HEK293 (cell line): ENCODE measurements around the gene RAB10.

Experiments
- CTCF ChIA-PET: fragments of 350-600 bp; formaldehyde crosslinking; extraction: SDS; loops from one replicate; lab custom pipeline; 2021; ENCODE audit warnings: antibody characterized with exemption; lab: Yijun Ruan, JAX
- POLR2A ChIA-PET: fragments of 300-600 bp; formaldehyde crosslinking; extraction: SDS; loops from one replicate; lab custom pipeline; 2020; ENCODE audit warnings: antibody characterized with exemption, inconsistent platforms; lab: Yijun Ruan, JAX
- H3K27ac ChIP-seq: fragments of 200-500 bp; sonication (Bioruptor generic); 2 replicates; pipeline ENCODE4 v1.5.1; 2014; ENCODE audit warnings: low read depth, low read length, control low read depth, inconsistent platforms; ENCODE audit errors: extremely low read depth
- H3K36me3 ChIP-seq, 2 experiments: fragments of 200-500 bp in 1 of 2; sonication (Bioruptor generic) in 1 of 2; 1 replicate in 1 of 2; 2 replicates in 1 of 2; pipeline ENCODE4 v1.5.1; 2014 to 2017; ENCODE audit warnings: inconsistent platforms in 2 of 2, low read length in 2 of 2; ENCODE audit not compliant: control insufficient read depth in 2 of 2, insufficient read depth in 1 of 2
- H3K4me1 ChIP-seq: fragments of 200-500 bp; sonication (Bioruptor generic); 2 replicates; pipeline ENCODE4 v1.5.1; 2014; ENCODE audit warnings: mild to moderate bottlenecking, low read length, inconsistent platforms; ENCODE audit not compliant: control insufficient read depth, insufficient read depth
- H3K4me3 ChIP-seq: 2 replicates; pipeline ENCODE4 v1.5.1; 2011; ENCODE audit warnings: low read depth, mild to moderate bottlenecking, control low read depth, low read length, moderate library complexity
- H3K9me3 ChIP-seq: fragments of 200-500 bp; sonication (Bioruptor generic); 2 replicates; pipeline ENCODE4 v1.5.1; 2014; ENCODE audit warnings: low read depth, low read length, inconsistent platforms; ENCODE audit not compliant: control insufficient read depth, insufficient read depth
- GLI4 ChIP-seq: fragments of 450-650 bp; formaldehyde crosslinking; IDR thresholded peaks from 2 replicates; pipeline ENCODE4 v1.5.1; 2016; ENCODE audit warnings: missing biosample characterization, missing genetic modification characterization
- HOXC10 ChIP-seq: sonication (generic); formaldehyde crosslinking; IDR thresholded peaks from 2 replicates; pipeline ENCODE4 v1.8.1; 2023; ENCODE audit warnings: mild to moderate bottlenecking, missing genetic modification reagents
- SCRT2 ChIP-seq: fragments of 450-650 bp; formaldehyde crosslinking; IDR thresholded peaks from 2 replicates; pipeline ENCODE4 v1.5.1; 2016; ENCODE audit warnings: missing biosample characterization, missing genetic modification characterization
- TSHZ1 ChIP-seq: fragments of 450-650 bp; formaldehyde crosslinking; IDR thresholded peaks from 2 replicates; pipeline ENCODE4 v1.5.1; 2016; ENCODE audit warnings: missing biosample characterization, missing genetic modification characterization, borderline replicate concordance
- YY1 ChIP-seq: fragments of 450-650 bp; formaldehyde crosslinking; IDR thresholded peaks from 2 replicates; pipeline ENCODE4 v1.5.1; 2018; ENCODE audit warnings: missing biosample characterization, missing genetic modification characterization
- ZBTB10 ChIP-seq: fragments of 450-650 bp; formaldehyde crosslinking; IDR thresholded peaks from 2 replicates; pipeline ENCODE4 v1.5.1; 2016; ENCODE audit warnings: missing biosample characterization, missing genetic modification characterization
- ZBTB17 ChIP-seq: fragments of 450-650 bp; formaldehyde crosslinking; IDR thresholded peaks from 2 replicates; pipeline ENCODE4 v1.5.1; 2016; ENCODE audit warnings: missing biosample characterization, missing genetic modification characterization
- ZBTB20 ChIP-seq: fragments of 450-650 bp; formaldehyde crosslinking; IDR thresholded peaks from 2 replicates; pipeline ENCODE4 v1.5.1; 2016; ENCODE audit warnings: missing biosample characterization, missing genetic modification characterization
- ZBTB48 ChIP-seq: fragments of 450-650 bp; formaldehyde crosslinking; IDR thresholded peaks from 2 replicates; pipeline ENCODE4 v1.5.1; 2016; ENCODE audit warnings: missing biosample characterization, missing genetic modification characterization
- ZNF157 ChIP-seq: fragments of 450-650 bp; formaldehyde crosslinking; IDR thresholded peaks from 2 replicates; pipeline ENCODE4 v1.5.1; 2016; ENCODE audit warnings: missing biosample characterization, missing genetic modification characterization
- ZNF473 ChIP-seq: fragments of 450-650 bp; formaldehyde crosslinking; IDR thresholded peaks from 2 replicates; pipeline ENCODE4 v1.5.1; 2017; ENCODE audit warnings: missing biosample characterization, missing genetic modification characterization
- ZNF596 ChIP-seq: fragments of 450-650 bp; IDR thresholded peaks from 2 replicates; pipeline ENCODE4 v1.5.0; 2018; ENCODE audit warnings: missing biosample characterization, mild to moderate bottlenecking, missing genetic modification characterization, moderate library complexity
- ZNF664 ChIP-seq: fragments of 450-650 bp; formaldehyde crosslinking; IDR thresholded peaks from 2 replicates; pipeline ENCODE4 v1.5.1; 2016; ENCODE audit warnings: missing biosample characterization, missing genetic modification characterization
- TF ChIP-seq, protein P1 (sequence below): fragments of 450-650 bp; formaldehyde crosslinking; IDR thresholded peaks from 2 replicates; pipeline ENCODE4 v1.5.1; 2017; ENCODE audit warnings: missing biosample characterization, mild to moderate bottlenecking, missing genetic modification characterization, moderate library complexity

Gene RAB10

DNA sequence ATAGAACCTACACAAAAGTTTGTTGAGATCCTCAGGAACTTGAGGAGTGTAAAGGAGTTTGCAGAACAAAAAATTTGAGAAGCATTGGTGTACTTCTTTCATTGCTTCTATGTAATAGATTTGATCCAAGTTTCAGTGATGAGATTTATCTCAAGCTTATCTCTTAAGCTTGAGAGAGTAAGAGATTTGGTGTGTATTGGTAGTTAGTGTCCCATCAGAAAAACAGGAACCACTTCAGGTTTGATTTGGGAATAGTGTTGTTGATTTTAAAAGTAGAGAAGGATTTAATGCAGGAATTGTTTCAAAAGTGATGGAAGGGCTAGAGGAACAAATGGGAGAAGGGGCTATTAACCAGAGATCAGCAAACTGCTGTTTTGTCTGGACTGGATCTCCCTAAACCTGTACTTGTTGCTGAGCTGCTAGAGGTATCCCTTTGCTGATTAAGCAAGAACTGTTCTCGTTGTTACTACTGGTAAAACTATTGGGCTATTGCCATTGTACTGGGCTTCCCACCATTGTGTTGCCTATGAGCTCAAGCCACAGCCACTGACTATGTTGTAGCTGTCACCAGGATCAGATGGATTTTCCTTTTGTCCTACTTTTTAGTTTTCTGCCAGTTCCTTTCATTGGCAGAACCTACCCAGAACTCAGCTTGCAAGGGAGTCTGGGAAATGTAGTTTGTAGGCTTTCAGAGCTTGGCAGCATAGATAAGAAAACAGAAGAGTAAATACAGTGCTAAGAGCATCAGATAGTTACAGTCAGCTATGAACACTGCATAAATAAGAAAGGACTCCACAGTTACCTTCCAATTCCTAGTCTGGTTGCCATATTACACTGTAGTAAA lies 39.3 kb downstream of the RAB10 start:
- H3K36me3 ChIP-seq, result no peaks in the 10 kb centered on the region
- TF ChIP-seq SCRT2, result peak; percentile 80
- TF ChIP-seq ZBTB17 (tag by site-specific recombination), result peak; percentile 77
- TF ChIP-seq ZNF596 (tag by site-specific recombination), result no peak
- no peak for TF ChIP-seq ZBTB10 (tag by site-specific recombination)
- no peak overlapping the region for H3K27ac ChIP-seq
- POLR2A ChIA-PET, result interaction anchor here (0.5 to 0.6 kb wide), 2 partner anchors 11 to 277 kb away, joined by 4 to 6 read pairs; no protein-coding TSS in a partner anchor
- no peaks in the 10 kb centered on the region for H3K9me3 ChIP-seq
- CTCF ChIA-PET, result interaction anchor here (1.0 to 1.2 kb wide), 2 partner anchors 15 kb away, joined by 5 read pairs; no protein-coding TSS in a partner anchor
- H3K4me3 ChIP-seq, result no peak overlapping the region
- H3K4me1 ChIP-seq, result peaks cover 18% of the 10 kb centered on the region

DNA sequence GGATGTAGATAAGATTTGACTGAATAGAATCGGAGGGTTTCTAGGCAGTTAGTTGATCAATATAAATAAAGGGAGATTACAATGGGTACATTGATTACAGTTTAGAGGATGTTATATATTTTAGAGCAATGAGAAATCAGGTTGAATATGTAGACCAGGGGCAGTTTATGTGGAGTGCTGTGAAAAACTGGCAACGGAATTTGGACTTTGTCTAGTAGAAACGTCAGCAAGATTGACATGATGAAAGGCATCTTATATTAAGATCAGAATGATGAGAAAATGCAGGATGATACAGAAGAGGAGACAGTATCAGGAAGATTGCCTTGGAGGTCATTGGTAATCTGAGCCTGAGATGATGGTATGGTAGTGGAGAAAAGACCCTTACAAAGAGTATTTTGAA lies 39.9 kb downstream of the RAB10 start:
- H3K4me1 ChIP-seq, result peaks cover 18% of the 10 kb centered on the region
- POLR2A ChIA-PET, result interaction anchor here (0.5 to 0.6 kb wide), 2 partner anchors 12 to 276 kb away, joined by 4 to 6 read pairs; no protein-coding TSS in a partner anchor
- no peak for TF ChIP-seq ZNF664 (tag by site-specific recombination)
- TF ChIP-seq GLI4 (tag by site-specific recombination), result no peak
- TF ChIP-seq ZNF157, result no peak
- no peak for TF ChIP-seq ZBTB20 (tag by site-specific recombination)
- no peak overlapping the region for H3K27ac ChIP-seq
- H3K9me3 ChIP-seq, result no peaks in the 10 kb centered on the region
- H3K4me3 ChIP-seq, result no peak overlapping the region
- CTCF ChIA-PET, result interaction anchor here (0.8 to 1.2 kb wide), 2 partner anchors 14 to 82 kb away, joined by 4 to 5 read pairs; no protein-coding TSS in a partner anchor
- no peaks in the 10 kb centered on the region for H3K36me3 ChIP-seq

DNA sequence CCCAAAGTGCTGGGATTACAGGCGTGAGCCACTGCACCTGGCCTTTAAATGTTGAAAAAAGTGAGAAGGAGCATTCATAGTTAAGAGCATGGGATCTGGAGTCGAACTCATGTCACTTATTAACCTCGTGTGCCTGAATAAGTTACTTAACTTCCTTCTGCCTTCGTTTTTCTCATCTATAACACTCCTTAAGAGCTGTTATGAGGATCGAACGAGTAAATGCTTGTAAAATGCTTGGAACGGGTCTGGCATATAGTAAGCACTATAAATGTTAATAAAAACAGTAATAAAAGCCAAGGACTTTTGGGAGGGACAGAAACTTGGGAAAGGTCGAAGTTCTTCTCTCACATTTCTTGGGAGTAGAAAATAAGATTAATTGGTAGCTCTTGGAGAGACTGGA lies 40.8 kb downstream of the RAB10 start:
- no peaks in the 10 kb centered on the region for H3K36me3 ChIP-seq
- H3K4me3 ChIP-seq, result no peak overlapping the region
- POLR2A ChIA-PET, result no interaction called here
- H3K27ac ChIP-seq, result no peak overlapping the region
- TF ChIP-seq TSHZ1 (tag by site-specific recombination) (no peak), YY1 (tag by site-specific recombination) (no peak), HOXC10 (CRISPR knock-in tag) (no peak), ZNF473 (no peak), ZBTB48 (tag by site-specific recombination) (no peak)
- TF ChIP-seq, protein P1, sequence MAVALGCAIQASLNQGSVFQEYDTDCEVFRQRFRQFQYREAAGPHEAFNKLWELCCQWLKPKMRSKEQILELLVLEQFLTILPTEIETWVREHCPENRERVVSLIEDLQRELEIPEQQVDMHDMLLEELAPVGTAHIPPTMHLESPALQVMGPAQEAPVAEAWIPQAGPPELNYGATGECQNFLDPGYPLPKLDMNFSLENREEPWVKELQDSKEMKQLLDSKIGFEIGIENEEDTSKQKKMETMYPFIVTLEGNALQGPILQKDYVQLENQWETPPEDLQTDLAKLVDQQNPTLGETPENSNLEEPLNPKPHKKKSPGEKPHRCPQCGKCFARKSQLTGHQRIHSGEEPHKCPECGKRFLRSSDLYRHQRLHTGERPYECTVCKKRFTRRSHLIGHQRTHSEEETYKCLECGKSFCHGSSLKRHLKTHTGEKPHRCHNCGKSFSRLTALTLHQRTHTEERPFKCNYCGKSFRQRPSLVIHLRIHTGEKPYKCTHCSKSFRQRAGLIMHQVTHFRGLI, result no peak
- H3K4me1 ChIP-seq, result peaks cover 18% of the 10 kb centered on the region
- CTCF ChIA-PET, result interaction anchor here (0.8 to 1.2 kb wide), 2 partner anchors 13 to 83 kb away, joined by 4 to 8 read pairs; no protein-coding TSS in a partner anchor
- no peaks in the 10 kb centered on the region for H3K9me3 ChIP-seq
